GM19372 (cell line): ENCODE measurements around the gene GIPC3.
"Not testable (repeated sequence)": the region's sequence is repeated elsewhere in the genome, so short reads cannot be mapped to it uniquely, and the experiment has no call there.

ENCODE experiments used
- ATAC-seq: cut with Tn5 transposase; IDR thresholded peaks from one replicate; pipeline ENCODE4 v1.9.1; 2021; ENCODE audit warnings: mild to moderate bottlenecking, low read depth, moderate library complexity; ENCODE audit not compliant: unreplicated experiment

GIPC3 gene

DNA sequence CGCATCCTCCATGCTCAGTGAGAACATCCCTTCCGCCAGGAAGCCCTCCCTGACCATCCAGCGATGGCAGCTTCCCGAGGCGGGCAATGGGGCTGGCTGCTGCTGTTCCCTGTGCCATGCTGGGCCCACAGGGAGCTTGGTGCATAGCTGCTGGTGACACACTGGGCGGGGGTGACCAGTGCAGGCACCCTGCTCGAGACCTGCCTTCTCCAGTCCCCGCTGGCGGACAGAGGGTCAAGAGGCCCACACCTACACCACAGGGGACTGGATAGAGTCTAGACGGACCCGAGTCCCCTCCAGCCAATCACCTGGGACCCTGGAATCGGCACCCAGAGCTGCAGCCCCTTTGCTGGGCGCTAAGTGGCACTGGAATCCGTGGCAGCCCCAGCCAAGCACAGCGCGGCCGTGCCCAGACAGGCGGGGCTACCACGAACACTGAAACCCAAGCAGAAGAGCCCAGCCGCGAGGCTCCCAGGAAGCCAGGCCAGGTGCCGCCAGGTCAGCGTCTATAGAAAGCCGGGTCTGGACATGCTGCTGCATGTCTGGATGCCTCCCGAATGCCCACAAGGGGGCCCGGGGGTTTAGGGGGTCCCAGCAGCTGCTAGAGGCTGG, 30.4 kb downstream of the GIPC3 start:
- no peak for ATAC-seq

DNA sequence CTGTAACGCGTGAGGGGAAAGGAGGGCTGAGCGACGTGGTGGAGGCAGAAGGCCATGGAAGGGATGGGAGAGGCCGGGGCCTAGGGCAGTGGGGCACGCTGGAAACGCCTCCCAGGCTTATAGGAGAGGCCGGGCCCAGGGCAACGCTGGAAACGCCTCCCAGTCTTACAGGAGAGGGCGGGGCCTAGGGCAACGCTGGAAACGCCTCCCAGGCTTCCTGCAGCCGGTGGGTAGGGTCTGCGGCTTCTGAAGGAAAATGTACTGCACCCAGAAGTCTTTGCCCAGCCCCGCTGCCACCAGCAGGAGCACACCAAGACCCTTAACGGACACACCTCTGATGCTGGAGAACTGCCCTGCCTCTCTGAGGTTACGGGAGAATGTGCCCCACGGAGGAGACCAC, 32.2 kb downstream of the GIPC3 start:
- ATAC-seq = no peak

DNA sequence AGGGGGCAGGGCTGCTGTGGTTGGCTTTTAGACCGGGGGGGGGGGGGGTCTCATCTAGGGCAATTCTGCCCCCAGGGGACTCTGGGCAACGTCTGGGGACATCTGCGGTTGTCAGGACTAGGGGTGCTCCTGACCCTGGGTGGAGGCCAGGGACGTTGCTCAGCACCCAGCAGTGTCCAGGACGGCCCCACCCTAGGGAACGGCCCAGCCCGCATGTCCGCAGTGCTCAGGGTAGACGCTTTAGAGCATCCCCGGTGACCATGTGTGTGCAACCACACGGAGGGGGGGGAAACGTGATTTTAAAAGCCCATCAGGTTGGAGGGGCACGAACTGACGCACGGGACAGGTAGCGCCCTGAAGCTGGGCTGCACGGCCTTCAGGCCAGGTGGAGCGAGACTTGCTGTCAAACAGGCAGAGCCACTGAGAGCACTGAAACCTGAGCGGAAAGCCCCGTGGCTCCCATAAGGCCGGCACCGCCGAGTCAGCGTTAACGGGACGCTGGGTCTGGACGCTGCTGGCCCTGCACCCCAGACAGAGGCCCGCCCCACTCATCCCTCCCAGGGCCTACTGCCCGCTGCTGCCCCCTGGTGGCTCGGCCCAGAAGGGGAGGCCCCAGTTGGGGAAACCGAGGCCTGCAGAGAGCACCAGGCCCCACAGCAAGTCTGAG, 33.0 kb downstream of the GIPC3 start:
- ATAC-seq = no peak

DNA sequence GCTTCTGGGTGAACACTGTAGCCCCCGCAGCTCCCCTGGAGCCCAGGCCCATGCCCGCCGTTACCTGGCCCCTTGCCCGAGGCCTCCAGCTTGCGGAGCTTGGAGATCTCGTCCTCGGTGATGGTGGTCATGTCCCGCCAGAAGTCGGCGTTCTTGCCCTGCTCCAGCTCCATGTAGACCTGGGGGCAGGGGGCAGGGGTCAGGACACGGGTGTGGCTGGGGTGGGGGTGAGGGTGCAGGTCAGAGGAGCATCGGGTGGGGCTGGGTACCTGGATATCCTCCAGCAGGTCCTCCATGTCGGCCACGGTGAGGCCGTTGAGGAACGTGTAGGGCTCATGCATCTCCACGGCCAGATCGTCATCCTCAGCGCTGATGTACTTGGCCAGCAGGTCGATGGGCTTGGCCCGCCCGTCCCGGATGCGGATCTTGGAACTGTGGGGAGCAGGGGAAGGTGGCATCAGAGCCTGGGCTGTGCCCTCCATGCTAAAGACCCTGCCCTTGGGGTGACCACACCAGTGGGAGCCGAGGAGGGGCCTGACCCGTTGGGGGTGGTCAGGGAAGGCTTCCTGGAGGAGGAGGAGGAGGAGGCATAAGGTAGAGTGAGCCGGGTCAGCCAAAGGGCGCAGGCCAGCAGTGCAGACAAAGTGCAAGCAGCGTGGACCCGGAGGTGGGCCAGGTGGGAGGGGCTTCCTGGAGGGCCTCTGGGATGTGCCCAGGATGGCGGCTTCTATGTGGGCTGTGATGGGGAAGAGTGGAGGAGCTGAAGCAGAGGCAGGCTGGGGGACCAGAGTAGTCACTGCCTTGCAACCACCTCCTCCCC, 33.7 kb downstream of the GIPC3 start:
- no peak for ATAC-seq

DNA sequence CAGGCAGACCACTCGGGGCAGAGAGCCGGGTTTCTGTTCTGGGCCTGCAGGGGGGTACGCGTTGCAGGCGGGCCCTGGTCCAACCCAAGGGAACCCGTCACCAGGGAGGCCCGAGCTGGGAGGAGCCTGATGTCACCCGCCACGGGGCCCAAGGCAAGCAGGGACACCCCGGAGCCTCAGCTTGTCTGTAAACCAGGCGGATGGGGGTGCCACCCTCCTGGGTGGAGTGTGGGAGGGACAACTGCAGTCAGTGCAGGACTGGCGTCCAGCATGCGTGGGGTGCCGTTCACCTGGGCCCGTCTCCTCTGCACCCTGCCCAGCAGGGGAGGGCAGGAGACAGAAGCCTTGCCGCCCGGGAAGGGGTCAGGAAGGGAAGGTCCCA, 34.3 kb downstream of the GIPC3 start:
- ATAC-seq = no peak

DNA sequence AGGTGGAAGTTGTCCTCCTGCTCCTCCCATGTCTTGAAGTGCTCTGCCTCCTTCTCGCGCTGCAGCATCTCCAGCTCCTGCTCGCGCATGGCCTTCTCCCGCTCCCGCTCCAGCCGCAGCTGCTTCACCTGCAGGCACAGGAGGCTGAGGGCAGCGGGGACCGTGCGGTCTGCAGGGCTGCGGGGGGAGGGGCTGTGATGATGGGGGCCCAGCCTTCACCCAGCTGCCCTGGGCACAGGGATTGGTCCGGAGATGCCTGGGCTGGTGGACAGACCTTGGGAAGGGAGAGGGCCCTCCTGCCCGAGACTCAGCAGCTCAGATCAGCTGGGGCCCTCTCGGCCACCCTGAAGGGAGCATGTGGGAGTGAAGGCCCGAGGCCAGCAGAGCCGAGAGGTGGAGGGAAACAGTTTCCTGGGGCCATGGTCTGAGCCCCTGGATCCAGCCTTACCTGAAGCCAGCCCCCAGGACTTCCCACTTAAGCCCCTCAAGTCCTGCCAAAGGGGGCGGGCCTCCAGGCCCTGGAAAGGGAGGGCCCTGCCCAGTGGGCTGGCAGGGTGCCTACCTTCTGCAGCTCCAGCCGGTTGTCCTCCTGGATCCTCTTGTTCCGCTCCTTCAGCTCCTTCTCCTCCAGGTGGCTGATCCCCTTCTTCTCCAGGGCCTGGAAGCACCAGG, 35.0 kb downstream of the GIPC3 start:
- no peak for ATAC-seq

DNA sequence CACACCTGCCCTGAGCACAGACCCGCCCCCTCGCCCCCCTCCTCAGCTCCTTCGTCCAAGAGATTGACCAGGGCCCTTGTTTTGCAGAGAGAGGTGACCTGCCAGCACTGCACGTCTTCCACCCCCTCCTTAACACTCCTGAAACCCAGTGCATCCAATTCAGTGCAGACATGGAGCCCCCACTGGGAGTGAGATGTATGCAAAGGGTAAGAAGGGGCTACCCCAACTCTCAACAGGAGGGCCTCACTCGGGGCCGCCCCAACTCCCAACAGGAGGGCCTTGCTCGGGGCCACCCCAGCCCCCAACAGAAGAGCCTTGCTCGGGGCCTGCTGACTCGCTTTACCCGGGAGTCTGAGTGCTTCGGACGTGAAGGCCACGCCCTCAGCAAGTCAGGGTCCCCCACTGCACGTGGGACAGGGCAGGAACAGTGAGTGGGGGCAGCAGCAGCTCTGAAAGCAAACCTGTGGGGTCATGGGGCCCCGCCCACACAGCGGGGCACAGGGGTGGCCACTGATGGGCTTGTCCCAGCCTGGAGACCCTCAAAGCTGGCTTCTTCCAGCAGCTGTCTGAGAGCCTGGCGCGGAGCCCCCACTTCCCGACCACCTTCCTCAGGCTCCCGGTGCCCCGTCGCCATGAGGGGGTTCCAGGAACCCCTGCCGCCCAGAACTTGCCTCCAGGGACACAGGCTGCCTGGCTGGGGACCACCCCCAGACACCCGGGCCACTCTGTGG, 35.7 kb downstream of the GIPC3 start:
- no peak for ATAC-seq

DNA sequence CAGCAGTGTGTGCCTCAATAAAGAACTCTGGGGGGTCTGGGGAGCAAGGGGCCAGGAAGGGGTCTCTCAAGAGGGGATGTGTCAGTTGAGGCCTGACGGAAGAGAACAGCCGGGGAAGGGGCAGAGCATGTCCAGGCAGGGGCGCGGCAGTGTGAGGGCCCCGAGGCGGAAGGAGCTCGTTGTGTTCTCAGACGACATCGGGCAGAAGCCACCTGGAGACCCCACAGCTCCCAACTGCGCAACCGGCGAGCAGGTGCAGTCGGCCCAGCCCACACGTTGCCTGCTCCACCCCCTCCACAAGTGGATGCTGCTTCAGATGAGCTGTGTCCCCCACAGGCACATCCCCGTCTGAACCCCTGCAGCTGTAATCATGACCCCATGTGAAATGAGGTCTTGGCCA, 36.4 kb downstream of the GIPC3 start:
- ATAC-seq = no peak

DNA sequence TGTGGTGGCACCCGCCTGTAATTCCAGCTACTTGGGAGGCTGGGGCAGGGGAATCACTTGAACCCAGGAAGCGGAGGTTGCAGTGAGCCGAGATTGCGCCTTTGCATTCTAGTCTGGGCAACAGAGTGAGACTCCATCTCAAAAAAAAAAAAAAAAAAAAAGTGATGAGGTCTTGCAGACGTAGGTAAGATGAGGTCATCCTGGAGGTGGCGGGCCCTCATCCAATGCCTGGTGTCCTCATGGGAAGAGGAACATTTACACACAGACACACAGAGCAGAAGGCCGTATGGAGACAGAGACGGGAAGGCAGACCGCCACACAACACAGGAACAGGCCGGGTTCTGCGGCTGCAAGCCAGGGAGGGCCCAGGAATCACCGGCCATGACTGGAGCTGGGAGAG, 36.9 kb downstream of the GIPC3 start:
- ATAC-seq = no peak

DNA sequence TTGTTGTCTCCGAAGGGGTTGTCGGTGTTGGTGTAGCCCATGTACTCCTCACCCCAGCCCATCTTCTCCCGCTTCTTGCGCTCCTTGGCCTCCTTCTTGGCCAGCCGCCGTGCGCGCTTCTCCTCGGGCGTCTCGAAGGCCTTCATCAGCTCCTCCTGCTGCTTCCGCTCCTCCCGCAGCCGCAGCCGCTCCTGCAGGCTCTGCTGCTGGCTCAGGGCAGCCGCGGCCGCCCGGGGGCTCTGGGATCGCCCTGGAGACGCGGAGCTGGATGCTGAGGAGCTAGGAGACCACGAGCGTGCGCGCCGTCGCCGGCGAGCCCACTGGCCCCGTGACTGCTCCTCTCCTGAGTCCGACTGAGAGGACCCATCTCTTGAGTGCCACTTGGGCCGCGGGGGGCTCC, 38.4 kb downstream of the GIPC3 start:
- ATAC-seq = no peak

DNA sequence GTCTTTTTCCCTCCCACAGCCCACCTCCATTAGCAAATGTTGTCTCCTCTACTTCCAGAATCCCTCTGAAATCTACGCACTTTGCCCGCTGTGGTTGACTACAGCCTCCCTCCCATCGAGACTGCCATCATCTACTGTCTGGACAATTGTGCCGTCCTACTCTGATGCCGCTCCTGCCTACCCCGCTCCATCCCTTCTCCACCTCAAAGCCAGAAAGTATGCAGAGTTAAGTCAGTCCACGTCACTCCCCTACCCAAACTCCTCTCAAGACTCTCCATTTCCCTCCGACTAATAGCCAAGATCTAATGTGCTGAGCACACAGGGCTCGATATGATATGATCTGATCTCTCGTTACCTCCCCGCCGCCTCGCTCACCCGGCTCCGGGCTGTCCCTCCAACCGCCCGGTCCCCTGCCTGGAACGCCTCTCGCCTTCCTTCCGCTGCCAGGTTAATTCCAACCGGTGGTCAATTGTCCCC, 40.8 kb downstream of the GIPC3 start:
- ATAC-seq = peak; percentile 6

DNA sequence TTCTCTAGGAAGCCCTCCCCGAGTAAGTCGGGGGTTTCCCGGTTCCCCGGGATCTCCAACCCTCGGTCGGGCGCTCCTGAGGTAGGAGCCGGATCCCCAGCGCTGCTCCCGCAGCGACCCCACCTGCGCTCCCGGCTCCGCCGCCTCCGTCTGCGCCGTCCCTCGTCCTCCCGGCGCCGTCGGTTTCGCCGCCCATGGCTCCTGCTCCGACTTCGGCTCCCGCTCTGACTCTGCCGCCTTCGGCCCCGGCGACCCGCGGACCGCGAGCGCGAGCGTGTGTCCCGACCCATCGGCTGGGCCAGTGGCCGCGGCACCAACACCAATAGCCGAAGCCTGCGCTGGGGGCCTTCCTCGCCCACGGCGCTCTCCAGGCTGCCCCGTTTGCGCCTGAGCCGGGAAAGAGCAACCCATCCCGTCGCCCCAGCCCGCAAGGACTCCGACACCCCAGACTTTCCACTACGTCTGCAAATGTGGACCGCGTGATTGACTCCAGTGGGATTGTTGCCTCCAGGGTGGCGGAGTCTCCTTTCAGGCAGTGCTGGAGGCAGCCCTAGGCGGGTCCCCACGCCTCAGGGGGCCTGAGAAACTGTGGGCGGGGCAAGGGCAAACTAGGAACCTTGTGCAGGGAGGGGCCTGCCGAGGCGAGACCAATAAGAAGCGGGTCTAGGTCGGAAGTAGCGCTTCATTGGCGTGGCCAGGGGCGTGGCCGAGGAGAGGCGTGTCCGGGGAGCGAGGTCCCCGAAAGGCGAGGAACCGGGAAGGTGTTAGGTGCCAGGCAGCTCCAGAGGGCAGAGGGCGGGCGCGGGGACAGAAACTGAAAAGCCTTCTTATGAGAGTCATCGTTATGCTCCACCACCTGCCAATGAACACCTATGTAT, 41.4 kb downstream of the GIPC3 start, which contains the start of gene CACTIN:
CACTIN (minus strand) TSS at position 318 of the 878 bp plus-strand sequence; CDS start at position 290, 28 bp downstream.
- ATAC-seq = peak; percentile 78

DNA sequence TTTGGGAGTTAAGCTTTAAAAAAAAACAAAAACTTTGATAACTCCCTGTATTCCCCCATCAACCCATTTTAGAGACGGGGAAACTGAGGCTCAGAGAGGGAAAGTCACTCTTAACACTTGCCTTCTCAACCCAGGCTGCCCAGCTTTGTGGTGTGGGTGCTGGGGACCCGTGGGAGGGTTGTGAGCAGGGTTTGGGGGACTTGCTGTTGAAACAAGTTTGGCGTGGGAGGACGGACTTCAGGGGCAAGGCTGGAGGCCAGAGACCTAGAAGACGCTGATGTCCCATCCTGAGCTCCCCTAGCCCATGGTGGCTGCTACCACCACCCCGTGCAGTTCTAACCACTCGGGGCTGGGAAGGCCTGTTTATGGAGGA, 42.1 kb downstream of the GIPC3 start:
- no peak for ATAC-seq

DNA sequence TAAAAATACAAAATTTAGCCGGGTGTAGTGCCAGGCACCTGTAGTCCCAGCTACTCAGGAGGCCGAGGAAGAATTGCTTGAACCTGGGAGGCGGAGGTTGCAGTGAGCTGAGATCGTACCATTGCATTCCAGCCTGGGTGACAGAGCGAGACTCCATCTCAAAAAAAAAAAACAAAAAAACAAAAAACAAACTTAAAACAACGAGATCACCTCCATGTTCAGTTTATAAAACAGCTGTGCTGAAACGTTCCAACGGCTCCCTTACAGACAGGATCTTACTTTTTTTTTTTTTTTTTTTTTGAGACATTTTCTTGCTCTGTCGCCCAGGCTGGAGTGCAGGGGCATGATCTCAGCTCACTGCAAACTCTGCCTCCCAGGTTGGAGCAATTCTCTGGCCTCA, 43.5 kb downstream of the GIPC3 start:
- not testable (repeated sequence) for ATAC-seq

DNA sequence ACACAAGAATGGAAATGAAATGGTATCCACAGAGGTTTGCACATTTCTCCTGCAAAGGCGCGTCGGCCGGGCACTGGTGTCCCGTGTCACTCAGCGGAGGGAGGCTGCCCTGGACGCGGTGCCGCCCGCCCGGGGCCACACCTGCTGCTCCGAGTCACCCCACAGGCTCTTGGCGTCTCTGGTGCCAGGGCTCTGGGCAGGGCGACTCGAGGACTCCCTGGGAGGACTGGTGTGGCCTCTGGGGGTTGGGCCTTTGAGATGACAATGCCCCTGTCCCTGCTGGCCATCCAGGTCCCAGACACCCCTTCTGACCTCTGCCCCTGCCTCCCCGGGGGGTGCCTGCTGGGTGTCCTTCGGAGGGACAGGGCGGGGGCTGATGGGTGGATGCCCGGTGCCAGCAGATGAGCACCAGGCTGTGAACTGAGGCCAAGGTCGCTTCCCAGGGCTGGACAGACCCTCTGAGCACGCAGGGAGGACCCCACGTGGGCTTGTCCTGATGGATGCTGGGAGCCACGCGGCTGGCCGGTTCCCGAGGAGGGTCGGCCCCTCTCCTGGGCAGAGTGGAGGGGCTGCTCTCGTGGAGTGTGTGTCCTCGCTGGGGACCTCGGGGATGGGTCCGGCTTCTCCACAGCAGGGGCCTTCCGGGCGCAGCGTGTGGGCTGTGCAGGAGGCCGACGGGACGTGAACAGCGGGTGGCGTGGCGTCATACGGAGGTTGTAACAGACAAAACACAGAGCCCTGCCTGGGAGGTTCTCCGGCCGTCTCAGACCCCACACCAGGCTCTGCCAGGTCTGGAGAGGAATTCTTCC, 46.0 kb downstream of the GIPC3 start:
- no peak for ATAC-seq

DNA sequence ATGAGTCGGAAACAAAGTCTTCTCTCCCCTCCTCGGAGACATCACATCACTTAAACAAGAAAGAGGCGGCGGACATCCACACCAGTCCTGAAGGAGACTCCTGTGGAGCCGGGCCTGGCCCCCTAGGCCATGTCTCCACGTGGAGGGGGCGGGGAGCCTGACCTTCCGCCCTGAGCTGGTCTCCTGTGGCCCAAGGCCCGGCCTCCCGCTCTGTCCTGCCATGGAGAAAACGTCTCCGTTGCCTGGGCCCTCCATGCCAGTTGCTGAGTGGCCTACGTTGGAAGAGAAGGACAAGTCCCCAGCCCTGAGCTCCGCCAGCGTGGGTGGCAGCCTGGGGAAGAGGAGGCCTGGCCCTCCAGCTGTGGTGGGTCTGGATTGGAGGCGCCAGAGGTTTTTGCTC, 46.8 kb downstream of the GIPC3 start:
- ATAC-seq = no peak

DNA sequence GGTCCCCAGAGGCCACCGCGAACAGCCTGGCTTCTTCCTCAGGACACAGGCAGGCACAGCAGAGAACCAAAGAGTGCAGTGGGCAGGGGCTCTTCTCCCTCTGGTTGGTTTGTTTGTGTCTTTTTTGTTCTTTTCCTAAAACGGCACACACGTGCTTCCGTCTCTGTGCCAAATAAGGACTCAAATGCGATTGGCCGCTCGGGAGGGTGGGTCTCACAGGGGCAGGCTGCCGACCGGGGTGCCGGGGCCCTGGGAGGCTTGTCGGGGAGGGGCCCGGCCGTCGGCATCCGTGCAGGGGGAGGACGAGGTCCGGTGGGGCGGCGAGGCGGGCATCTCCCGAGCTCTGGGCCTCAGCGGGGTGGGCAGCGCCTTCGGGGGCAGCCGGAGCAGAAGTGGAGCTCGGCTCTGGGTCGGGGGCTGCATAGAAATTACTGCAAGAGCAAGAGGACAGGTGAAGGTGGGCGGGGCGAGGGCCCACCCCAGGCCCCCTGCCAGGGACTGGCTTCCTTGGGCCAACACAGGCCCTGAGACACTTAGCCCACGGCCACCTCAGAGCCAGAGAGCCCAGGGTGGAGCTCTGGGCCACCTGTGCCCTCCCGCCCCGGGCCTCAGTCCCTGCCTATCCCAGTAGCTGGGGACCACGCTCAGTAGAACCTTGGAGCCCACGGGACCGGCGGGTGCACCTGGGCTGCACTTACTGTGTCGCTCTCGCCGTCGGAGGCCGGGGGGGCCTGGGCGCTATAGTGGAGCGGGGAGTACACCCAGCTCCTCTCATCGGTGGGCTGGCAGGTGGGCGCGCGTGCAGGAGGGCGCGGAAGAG, 47.7 kb downstream of the GIPC3 start:
- no peak for ATAC-seq

DNA sequence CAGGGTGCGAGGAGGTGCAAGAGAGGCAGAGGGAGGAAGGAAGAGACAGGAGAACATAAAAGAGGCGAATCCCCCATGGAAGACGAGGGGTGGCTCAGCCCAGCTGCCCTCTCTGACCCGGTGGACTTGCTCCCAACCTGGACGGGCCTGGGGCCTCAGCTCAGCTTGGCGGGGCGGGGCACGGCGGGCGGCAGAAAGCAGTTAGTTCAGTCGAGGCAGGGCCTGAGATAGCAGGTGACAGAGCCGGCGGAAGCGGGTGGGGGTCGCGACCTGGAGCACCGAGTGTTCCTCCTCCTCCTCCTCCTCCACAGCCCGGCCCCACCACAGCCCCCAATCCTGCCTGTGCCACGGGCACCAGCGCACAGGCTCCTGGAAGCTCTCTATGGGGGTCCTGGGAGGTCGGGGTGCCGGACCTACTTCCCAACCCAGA, 48.3 kb downstream of the GIPC3 start:
- ATAC-seq = no peak
